ENCODE data around the gene L3MBTL4.

GRCh38 chr18:6406910-6407470, 7.7 kb downstream of the L3MBTL4 start:
- no peak for TF ChIP-seq POLR2AphosphoS5 (IDR thresholded peaks at IDR 0.05; ENCODE audit: low read depth, low read length)
- no peak for TF ChIP-seq CTCF (IDR thresholded peaks at IDR 0.05)
- TF ChIP-seq SIN3A (IDR thresholded peaks at IDR 0.05; ENCODE audit: borderline replicate concordance, insufficient read depth, low read depth, low read length), result no peak
- no peak for TF ChIP-seq TCF7L2 (IDR thresholded peaks at IDR 0.05; ENCODE audit: low read depth, low read length)
- no peak for TF ChIP-seq REST (IDR thresholded peaks at IDR 0.05; ENCODE audit: insufficient read depth in 1 of 2, low read depth in 2 of 2, low read length in 1 of 2)

Data from Panc1 (cell line).